Putamen (tissue), 1 donor: ENCODE data around the gene APOA4.
A peak's percentile ranks its signal among the peaks of the same experiment; 100 is the strongest.

Source experiments
- DNase-seq: peaks from one replicate; pipeline ENCODE4 v3.0.0-alpha.2; 2016; ENCODE audit warnings: low spot score

APOA4 gene

DNA sequence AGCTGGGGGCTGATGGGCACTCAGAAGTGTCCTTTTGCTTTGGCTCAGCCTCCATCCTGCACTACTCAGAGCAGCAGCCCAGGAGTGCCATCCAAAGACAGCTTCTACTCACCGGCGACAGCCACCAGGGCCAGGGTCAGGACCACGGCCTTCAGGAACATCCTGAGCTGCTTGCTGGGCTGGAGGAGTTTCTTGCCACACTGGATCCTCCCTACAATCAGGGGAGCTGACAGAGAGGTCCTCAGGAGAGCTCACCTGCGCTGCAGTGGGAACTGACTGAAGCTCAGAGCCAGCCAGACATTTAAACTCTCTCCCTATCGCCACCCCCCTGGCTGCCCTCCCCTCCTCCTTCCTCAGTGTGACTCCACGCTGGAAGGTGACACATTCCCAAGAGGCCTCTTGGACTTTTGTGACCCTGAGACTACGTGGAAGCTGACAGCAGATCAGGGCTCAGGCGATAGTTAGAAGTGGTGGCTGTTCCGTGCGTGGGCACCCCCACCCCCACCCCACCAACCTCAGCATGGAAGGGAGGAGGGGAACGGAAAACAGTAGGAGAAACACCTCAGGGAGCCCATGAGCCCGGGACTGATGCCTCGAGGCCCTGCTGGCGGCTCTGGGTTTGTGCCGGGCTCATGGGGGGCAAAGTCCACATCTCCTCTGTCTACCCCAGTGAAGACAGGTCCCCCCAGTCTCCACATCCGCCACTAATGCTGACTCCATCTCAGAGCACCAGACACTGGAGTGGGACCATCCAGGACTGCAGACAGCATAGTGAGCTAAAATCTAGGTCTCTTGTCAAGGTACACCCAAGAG, at the start of gene APOA4:
APOA4 (minus strand) TSS at position 274 of the 813 bp plus-strand sequence; CDS start at position 161, 113 bp downstream.
- DNase-seq, result no peak

DNA sequence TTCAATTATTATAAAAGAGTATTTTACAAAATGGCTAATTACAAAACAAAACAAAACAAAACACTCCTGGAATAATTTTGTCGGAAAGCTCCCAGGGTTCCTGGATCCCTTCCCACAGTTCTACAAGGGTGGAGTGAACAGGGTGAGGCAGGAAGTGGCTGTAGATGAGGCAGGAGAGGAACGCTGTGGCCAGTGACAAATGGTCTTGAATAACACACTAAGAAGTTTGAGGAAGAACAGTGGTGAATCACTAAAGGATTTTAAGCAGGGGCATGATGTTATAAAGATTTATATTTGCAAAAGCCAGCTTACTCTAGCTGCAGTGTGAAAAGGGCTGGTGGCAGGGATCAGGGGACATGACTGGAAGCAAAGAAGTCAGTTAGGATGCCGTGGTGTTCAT, 48.1 kb upstream of the APOA4 start:
- no peak for DNase-seq

DNA sequence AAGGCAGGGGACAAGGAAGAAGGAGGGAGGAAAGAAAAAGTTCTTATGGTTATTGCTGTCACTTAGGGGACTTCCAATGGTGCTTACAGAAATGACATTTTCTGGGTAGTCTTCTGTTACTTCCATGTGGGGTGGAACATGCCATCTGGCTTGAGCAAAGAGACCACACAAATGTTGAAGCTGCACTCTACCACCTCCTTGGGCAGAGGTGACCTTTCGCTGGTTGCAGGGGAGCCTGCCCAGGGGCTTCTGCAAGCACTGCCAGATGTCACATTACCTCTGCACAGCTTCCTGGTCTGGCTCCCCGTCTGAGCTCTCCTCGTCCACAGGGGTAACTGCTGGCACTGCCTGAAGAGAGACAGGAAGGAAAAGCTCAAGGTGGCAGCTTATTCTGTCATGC, 47.0 kb upstream of the APOA4 start:
- DNase-seq, result no peak

DNA sequence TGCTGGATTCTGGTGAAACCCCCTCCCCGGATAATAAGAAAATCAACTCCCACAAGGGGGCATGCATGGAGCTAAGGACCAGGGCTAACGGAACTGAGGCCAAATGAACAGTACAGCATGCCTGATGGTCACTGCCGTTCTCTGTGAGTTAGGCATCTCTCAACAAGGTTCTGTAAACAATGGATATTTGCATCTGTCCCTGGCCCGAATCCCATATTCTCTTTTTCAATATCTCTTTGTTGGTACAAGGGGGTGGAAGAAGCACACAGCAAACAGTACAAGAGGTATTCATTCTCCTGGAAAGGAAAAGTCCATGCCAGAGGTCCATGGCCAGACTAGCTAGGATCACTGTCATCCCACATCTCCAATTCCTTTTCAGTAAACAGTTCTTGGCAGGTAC, 46.5 kb upstream of the APOA4 start:
- DNase-seq, result peak; percentile 72

DNA sequence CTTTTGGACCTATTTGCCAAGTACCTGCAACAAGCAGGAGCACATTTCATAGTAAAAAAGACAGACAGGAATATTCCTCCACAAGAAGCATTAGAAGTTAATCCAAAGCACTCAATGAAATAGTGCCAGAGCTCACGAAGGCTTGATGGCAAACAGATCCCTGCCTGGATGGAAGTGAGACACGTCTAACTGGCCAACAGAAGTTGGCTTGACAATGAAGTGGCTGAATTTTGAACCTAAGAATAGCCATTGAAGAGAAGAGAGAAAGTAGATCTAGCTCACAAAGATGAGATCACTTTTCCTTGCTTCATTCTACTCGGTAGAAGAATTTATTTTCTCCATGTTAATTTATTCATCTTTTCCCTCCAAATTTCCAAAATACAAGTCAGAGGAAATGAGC, 45.0 kb upstream of the APOA4 start:
- no peak for DNase-seq

DNA sequence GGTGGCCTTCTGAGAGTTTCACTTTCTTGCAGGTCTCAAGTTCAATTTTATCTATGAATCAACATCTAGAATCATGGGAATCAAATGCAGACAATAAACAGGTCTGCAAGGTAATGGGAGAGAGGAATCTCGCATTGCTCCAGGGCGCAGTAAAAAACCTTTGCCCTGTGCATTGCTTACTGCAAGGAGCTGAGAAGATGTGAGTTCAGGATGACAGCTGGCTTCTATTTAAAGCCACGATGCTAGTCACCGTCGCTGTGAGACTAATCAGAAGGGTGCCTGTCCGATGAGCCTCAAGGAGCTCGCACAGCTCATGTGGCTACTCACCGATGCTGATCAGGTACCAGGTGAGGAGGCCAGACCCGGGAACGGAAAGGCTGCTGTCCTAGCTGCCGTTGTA, 44.5 kb upstream of the APOA4 start:
- no peak for DNase-seq

DNA sequence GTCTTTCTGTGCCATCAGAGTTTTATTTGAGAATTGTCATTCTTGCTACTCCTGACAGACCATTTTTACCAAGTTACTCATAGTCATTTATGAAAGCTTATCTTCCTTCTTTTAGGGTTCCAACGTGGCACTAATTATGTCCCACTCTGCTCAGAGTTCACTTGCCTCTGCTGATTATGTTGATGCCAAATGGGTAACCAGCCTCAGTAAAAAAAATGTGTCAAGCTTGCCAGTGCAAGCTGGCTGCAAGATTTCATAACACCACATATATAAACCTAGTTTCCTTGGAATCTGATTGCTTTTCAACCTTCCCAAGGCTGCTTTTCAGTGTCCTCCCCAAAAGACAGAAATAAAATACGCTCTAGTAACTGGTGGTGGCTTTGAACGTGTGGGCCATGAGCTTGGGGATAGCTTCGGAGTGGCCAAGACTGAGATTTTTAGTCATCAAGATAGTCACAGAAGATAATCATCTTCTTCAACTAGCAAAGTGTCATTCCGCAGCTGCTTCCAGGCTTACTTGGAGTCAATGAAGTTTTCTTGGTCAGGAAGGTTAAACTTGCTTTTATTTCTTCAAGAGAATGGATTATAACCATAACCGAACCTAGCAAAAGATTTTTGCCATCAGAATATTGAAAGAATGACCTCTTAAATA, 43.8 kb upstream of the APOA4 start:
- no peak for DNase-seq

DNA sequence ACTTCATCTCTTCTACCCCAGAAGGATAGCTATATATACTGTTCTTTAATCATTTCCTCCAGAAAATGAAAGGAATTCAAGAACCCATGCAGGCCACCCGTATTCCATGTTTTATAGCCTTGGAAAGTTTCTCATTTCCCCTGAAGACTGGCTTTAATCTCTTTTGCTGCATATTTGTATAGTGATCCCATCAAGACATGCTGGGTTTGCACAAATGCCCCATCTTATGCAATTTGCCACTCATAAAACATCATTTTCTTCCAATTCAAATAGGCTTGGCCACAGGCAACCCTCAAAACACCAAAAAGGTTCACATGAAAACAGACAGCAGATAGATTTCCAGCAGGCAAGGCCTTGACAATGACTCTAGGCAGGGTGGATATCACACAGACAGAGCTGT, 42.6 kb upstream of the APOA4 start:
- no peak for DNase-seq

DNA sequence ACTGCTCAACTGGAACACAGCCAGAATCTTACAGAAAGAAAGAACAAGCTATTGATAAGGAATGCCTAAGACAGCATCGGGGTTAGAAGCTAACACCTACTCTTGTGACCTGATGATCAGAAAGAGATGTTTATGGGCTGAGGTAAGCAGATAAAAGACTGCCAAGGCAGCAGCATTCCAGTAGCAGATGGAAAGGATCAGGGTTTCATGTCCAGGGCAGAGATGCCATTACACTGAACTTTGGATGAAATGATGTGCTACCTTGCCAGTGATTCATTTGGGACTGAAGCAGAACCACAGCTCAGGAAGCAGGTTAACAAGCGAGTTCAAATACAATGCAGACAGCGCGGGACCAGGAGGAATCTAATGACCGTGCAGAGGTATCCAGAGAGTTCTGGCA, 41.4 kb upstream of the APOA4 start:
- no peak for DNase-seq

DNA sequence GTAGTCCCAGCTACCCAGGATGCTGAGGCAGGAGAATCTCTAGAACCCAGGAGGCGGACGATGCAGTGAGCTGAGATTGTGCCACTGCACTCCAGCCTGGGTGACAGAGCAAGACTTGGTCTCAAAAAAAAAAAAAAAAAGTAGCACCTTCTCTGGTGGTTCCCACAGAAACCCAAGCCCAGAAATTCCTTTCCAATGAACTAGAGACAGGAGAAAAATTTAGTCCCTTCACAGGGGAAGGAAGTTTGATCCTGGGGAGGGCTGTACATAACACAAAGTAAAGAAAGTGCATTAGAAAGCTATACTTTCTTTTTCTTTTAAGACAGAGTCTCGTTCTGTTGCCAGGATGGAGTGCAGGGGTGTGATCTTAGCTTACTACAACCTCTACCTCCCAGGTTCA, 39.8 kb upstream of the APOA4 start:
- no peak for DNase-seq

DNA sequence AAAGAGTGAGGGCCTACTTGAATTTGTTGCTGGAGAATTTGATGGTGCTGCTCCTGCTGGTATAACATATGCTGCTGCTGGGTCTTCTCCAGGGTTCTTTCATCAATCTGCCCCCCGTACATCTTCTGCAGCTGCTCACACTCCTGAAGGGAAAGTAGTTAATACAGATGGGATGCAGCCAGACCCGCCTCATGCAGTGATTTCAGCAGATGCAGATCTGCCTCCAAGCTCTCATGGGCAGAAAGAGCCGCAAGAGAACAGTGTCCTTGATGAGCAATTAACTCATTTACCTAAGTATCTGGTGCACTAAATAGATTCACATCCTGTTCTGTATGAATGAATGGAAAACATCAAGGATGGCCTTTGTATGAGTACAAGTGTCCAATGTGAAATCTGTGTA, 39.1 kb upstream of the APOA4 start:
- no peak for DNase-seq

DNA sequence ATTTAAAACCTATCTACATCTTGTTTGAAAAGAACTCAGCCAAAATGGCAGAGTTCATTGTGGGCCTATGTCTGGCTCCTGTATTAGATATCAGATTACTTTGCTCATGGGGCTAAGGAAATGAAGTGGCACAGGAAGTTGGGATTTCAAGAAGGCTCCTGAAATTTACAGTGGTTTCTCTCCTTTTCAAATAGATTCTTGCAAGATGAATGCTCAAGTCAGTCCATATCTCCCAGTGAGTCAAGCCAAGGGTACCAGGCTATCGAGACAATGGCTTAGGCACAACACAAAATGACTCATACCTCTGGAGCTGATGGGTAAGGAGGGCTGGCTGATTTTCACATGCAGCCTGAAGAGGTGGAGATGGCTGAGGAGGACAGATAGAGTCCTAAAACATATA, 38.4 kb upstream of the APOA4 start:
- DNase-seq, result no peak

DNA sequence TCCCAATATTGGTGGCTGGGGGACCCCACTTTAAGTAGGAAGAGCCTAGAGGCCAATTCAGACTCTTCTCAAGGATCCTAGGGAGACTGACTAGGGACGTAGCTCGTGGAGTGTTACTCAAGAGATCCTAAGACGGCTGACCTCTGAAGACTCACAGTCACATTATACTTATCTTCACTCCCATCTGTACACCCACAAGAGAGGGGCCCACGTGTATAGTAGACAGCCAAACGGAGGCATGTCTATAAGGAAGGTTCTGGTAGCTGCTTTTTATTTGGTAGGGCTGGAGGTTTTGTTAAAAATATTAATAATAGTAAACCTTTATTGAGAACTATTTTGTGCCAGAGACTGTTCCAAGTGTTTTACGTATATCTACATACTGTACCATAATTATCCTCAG, 37.2 kb upstream of the APOA4 start:
- no peak for DNase-seq

DNA sequence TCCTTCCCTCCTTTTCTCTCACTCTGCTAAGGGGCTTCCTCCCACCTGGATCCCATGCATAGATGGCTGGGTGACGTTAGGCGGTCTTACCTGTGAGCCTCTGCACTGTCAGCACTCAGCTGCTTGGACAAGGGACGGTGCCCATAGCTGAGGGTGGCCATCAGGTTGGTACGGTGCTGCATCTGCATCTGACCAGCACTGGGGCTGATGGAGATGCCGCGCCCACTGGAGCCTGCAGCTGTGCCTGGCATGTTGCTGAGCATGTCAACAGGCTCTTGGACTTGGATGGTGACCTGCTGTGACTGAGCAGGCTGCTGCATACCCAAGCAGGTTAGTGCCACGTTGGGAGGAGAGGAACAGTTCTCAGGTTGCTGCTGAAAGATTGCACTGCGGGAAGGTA, 36.1 kb upstream of the APOA4 start:
- DNase-seq, result no peak

DNA sequence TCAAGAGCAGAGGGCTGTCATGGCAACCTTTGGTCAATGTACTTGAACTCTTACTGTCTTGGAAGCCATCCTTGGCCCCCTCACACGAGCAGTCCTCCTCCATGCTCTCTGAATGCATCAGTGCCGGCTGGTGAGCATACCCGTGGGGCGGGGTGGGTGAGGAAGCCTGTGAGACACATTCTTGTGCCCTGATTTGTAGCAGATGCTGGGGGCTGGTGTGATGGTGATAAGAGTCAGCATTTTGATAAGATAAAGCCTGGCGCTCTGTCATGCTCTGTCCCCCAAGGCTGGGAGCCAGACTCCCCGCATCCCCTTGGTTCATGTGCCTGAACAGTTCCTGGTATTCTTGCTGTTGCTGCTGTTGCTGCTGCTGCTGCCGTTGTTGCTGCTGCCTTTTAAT, 34.8 kb upstream of the APOA4 start:
- DNase-seq, result no peak

DNA sequence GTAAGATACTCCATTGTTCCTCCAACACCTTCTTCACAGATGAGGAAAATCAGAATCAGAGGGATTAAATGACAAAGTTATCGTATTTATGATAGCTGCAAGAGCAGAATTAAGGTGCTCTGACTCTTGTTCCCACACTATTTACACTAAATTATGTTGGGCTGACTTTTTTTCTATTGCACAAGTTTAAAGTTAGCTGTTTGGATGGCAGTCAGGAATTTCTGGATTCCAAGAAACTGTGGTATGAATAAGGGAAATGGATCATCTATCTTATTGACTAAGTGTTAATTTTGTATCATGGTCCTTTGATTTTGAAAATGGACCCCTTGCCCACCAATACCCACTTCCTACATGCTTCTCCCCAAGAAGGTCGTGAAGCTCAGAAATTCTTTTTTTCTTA, 34.2 kb upstream of the APOA4 start:
- DNase-seq, result no peak

DNA sequence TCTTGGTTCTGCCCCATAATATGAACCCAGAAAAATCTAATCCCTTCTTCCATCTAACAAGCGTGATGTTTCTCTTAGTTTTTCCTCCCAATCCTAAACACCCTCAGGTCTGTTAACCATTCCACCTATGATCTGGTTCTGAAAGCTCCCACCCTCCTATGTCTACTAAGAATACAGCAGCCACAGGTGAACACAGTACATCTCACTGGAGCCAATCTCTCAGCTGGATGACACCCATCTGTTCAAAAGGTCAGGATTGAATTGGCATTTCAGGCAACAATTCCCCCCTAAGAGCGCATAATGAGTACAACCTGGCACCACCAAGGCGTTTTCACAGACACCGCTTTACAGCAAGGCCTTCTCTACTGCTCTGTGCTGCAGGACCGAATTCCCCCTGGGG, 33.3 kb upstream of the APOA4 start:
- DNase-seq, result no peak

DNA sequence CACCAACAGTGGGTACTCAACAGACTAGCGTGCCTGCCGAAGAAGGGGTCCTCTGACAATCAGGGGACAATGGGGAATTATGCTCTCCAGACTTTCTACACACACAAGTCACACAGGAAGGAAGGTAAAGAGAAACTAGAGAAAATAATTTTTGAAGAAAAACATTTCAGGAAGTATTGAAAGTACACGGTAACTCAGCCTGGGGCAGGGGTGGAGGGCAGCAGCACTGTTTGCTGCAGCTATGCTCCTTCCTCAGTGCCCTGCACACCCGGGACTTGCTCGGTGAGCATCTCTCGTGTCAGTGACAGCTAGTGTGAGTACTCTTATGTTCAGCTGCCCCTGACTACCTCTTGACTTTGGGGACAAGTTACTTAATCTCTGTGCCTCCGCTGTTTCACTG, 32.3 kb upstream of the APOA4 start:
- no peak for DNase-seq

DNA sequence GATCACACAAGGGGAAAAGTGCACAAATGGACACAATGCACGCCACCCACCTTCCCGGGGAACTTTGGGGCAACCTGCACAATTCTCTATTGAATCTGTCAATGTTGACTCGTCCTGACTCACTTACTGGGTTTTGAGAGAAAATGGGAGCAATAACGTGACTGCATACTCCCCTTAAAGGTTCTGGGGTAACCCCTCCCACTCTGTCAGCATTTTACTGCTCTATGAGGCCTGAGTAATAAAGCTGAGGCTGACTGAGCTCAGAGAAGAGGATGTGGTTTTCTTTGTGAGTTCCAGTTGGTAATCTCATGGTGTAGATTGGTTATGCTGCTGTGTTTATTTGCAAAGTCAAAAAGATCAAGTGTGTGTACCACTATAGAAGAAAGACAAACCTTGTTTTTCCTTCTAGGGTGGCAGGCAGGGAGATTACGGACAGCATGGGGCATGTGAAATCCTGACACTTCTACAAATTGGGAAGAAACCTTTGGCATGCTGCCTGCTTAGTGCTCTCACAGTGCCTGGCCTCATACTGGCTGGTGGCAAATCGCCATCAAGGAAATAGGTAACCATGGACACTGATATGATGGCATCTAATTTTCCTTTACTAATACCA, 30.5 kb upstream of the APOA4 start:
- DNase-seq, result no peak

DNA sequence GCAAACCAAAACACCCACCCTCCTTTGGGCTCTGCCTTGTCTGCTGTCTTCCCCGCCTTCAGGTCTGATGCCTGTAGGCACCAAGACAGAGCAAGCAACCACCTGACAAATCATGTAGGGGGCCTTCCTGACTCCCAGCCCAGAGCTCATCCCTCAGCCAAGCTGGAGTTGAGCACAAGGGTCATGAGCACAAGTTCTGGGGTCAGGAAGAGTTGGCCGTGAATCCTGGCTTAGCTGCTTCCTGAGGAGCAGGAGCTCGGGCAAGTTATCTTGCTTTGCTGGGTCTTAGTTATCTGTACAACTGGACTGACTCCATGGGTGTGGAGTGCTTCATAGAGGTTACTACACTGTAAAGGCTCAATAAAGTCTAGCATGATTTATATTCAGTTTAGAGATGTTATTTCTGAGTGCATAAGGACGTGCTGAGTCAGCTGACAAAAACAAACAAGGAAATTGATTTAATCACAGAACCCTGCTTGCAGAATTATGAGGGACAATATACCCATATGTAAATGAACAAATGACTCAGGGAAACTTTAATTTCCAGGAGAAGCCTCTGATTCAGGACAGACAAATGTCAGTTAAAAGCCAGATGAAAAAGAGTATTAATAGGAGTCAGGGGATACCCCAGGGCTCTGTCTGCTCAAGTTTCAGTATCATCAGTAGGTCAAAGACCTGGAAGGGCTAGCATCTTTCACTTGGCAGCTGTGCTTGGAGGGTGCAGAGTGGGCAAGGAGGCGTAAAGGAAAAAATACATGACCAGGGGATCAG, 29.3 kb upstream of the APOA4 start:
- DNase-seq, result no peak

DNA sequence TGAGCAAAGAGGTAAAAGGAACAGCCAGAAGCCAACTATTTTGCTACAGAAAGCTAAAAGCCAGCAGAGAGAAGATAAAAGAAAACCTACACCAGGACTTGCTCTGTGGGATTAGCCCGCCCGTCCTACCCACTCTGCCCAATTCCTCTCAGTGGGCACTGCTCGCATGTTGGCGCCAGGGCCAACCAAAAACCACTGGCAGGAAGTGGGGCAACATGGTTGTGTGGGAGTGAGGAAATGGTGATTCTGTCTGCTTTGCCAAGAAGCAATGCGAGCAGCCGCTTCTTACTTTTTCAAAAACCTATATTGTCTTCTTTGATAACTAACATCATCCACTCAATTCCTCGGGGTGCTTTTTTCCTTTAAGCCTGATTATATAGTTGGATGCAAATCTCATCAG, 28.5 kb upstream of the APOA4 start:
- no peak for DNase-seq

DNA sequence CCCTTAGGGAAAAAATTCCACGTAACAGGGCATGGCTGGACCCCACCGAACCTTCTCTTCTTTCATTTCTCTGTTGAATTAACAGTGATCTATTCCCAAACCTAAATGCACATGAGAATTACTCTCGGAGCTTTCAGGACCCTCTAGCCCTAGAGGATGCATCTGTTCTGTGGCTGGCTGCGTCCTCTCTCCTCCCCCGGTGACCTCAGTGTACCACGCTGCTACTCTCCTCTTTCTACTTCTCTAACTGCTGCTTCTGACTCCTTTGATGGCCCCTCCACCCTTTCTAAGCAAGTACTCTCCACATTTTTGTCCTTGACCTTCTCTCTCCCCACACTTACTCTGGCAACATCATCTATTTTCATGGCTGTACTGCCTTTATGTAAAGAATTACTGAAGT, 26.4 kb upstream of the APOA4 start:
- DNase-seq, result no peak

DNA sequence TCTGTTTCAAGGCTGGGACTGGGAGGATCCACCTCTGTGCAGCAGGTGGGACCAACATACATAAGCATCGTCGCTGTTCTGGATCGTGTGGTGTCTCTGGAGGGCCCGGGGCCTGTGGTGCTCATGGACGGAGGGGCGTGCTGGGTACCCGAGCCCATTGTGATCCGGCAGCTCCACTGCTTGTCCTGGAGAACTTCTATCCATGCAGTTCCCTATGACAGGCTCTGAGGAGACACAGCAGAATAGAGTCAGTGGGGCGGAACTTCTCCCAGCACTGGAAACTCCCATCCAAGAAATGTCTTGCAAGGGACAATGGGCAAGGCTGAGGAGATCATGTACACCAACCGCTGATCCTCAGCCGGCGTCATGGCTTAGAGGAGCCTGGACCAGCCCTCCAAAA, 26.0 kb upstream of the APOA4 start:
- no peak for DNase-seq
